Activated CD4-positive, alpha-beta T cell treated with anti-CD3 and anti-CD28 coated beads, Interleukin-2, amount 50 U/mL, for 1 hour (primary cell): ENCODE results near the gene ROBO2.

Experiments
- DNase-seq: peaks from one replicate; pipeline ENCODE4 v3.0.0-alpha.2; 2020

Gene ROBO2

GRCh38 chr3:77052051-77052501 lies 12.2 kb downstream of the ROBO2 start:
- DNase-seq = no peak

GRCh38 chr3:77052733-77053670 lies 13.1 kb downstream of the ROBO2 start:
- no peak for DNase-seq

GRCh38 chr3:77053795-77054194 lies 13.9 kb downstream of the ROBO2 start:
- DNase-seq = no peak

DNA sequence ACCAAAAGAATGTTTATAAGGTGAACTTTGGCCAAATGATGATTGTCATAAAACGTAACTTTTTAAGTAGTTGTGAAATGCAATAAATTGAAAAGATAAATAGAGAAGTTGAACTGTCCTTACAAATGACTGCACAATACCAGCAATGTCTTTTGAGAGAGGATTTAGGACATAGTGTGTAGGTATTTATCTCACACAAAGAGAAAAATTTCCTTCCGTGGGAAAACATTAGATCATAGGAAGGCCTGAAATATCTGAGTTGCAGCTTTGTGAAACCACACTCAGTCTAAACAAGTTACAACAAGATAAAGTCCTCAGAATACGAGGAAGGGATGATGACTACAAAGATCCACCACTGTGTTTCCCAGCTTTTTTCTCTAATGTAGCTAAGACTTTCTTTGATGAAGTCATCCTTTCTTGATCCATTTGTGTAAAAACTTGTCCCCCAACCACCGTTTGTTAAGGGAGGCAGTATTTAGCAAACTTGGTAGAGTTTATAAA lies 16.0 kb downstream of the ROBO2 start:
- no peak for DNase-seq

GRCh38 chr3:77059354-77059753 lies 19.5 kb downstream of the ROBO2 start:
- DNase-seq = no peak

GRCh38 chr3:77063423-77063822 lies 23.5 kb downstream of the ROBO2 start:
- DNase-seq = no peak

- DNase-seq = no peak
Measured at GRCh38 chr3:77065750-77066149, 25.9 kb downstream of the ROBO2 start.

DNA sequence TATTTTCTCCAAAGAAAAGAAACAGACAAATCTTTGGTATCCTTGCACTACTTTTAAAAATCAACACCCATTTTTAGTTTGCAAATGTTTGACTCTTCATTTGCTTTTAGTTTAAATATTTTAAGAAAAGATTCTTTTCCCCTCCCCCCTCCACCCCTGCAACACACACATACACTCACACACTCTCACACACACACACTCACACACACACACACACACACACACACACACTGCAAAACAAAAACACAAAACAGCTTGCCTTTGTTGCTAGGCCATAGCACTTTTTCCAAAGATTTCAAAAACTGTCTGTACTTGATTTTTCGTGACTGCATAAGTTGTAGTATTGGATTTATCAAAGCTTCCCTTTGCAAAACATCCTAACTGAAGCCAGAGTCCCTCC lies 26.9 kb downstream of the ROBO2 start:
- no peak for DNase-seq

GRCh38 chr3:77068808-77069207 lies 28.9 kb downstream of the ROBO2 start:
- DNase-seq = no peak

DNA sequence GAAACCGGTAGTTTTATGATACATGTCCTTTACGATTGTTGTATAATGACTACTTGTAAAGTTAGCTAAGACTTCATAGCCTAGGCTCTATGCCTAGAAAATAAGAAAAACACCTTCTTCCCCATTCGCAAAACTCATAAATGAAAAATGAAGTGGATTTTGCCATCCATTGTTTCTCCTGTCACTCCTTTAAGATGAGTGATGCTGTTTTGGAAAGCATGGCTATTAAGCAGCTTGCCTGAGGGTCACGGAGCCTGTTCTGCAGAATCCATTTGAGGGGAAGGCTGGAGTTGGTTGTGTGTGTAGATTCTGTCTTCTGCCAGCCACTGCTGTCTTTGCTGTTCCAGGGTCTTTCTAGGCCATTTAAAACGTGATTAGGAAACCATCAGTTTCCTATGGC lies 31.5 kb downstream of the ROBO2 start:
- DNase-seq = no peak

DNA sequence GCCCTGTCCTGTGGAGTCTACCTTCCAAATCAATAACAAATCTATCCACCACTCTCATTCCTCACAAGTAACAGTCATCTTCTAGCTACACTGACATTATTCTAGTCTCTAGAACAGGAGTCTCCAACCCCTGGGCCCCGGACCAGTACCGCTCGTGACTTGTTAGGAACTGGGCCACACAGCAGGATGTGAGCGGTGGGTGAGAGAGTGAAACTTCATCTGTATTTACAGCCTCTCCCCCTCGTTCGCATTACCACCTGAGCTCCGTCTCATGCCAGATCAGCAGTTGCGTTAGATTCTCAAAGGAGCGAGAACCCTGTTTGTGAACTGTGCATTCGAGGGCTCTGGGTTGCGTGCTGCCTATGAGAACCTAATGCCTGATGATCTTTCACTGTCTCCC lies 31.9 kb downstream of the ROBO2 start:
- DNase-seq = no peak

GRCh38 chr3:77072232-77072631 lies 32.3 kb downstream of the ROBO2 start:
- DNase-seq = no peak

DNA sequence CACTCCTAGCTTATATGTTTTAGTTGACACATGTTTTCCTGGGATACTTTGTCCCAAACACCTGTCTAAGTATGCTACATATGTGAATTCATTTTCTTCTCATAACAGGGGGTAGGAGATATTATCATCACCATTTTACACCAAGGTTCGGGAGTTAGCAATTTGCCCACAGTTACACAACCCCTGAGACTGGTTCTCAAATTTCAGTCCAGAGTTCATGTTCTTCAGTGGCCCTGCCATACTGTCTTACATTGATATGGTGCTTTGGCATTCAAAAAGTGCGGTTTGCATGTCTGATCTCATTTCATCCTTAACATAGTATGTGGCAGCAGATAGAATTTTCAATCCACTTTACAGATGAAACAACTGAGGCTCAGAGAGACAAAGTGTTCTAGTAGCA lies 38.4 kb downstream of the ROBO2 start:
- DNase-seq = no peak

DNA sequence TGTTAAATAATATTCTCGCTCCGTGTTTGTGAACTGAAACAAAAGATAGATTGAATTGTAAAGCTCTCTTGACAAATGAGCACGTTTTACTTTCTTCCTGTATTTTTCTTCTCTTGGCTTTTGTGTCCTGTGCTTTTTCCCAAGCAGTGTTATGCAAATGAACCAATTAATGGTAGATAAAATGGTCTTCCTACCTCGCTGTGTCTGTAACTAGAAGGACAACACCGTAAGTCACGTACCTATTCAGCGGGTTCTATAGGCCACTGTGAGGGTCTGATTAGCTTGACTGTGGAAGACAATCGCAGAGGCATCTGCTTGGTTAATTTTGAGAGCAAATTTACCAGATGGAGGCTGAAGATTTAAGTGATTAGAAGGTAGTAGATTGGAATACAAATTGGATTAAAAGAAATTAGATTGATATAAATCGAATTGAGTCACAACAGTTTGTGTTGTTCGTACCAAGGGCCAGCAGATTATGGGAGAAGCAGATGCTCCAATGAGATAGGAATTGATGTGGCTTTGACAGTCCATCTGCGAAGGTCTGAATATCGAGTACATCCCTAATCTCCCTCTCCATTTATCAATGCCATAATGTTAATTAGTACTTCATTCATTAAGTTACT lies 40.2 kb downstream of the ROBO2 start:
- no peak for DNase-seq

- DNase-seq = no peak
Measured at GRCh38 chr3:77081240-77081661, 41.4 kb downstream of the ROBO2 start.

GRCh38 chr3:77084511-77084910 lies 44.6 kb downstream of the ROBO2 start:
- no peak for DNase-seq

GRCh38 chr3:77086408-77086807 lies 46.5 kb downstream of the ROBO2 start:
- no peak for DNase-seq

DNA sequence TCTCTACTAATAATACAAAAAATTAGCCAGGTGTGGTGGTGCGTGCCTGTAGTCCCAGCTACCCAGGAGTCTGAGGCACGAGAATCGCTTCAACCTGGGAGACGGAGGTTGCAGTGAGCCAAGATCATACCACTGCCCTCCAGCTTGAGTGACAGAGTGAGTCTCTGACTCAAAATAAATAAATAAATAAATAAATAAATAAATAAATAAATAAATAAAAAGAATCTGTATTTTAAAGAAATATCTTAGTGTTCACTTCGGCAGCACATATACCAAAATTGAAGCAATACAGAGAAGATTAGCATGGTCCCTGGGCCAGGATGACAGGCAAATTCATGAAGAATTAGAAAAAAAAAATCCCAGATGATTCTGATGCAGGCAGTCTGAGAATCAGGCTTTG lies 51.9 kb downstream of the ROBO2 start:
- no peak for DNase-seq

DNA sequence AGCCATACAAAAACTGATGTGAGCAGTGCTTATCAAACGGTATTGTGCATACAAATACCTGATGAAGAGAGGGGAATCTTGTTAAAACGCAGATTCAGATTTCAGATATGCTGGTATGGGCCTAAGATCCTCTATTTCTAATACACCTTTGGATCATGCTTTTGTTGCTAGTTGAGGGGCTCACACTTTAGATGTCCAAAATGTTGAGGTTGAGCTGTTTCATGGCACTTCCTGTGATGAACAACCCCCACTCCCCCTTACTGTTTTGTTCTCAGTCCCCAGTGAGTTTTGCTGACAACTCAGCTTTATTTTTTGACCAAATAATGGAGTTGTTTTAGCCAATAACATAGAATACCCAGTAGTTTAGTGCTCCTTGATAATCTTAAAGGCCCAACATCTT lies 53.2 kb downstream of the ROBO2 start:
- no peak for DNase-seq

GRCh38 chr3:77096145-77096544 lies 56.2 kb downstream of the ROBO2 start:
- DNase-seq = no peak

GRCh38 chr3:77096966-77097890 lies 57.3 kb downstream of the ROBO2 start:
- DNase-seq = no peak

GRCh38 chr3:77102951-77103769 lies 63.3 kb downstream of the ROBO2 start:
- no peak for DNase-seq
